LNCaP clone FGC (cell line): ENCODE measurements around the gene RTL10.

Source experiments
- DNase-seq: peaks from one replicate; pipeline ENCODE4 v3.0.0-alpha.2; 2011; ENCODE audit warnings: low read depth
- H3K4me3 ChIP-seq: 2 replicates; pipeline ENCODE4 v1.5.1; 2011; ENCODE audit warnings: mild to moderate bottlenecking, low read depth, low read length, control low read depth
- TF ChIP-seq, protein P1 (sequence below): IDR thresholded peaks from 2 replicates; pipeline ENCODE4 v1.5.1; 2012; ENCODE audit warnings: mild to moderate bottlenecking; ENCODE audit not compliant: control insufficient read depth, insufficient read depth; ENCODE audit errors: extremely low read depth

RTL10 gene

DNA sequence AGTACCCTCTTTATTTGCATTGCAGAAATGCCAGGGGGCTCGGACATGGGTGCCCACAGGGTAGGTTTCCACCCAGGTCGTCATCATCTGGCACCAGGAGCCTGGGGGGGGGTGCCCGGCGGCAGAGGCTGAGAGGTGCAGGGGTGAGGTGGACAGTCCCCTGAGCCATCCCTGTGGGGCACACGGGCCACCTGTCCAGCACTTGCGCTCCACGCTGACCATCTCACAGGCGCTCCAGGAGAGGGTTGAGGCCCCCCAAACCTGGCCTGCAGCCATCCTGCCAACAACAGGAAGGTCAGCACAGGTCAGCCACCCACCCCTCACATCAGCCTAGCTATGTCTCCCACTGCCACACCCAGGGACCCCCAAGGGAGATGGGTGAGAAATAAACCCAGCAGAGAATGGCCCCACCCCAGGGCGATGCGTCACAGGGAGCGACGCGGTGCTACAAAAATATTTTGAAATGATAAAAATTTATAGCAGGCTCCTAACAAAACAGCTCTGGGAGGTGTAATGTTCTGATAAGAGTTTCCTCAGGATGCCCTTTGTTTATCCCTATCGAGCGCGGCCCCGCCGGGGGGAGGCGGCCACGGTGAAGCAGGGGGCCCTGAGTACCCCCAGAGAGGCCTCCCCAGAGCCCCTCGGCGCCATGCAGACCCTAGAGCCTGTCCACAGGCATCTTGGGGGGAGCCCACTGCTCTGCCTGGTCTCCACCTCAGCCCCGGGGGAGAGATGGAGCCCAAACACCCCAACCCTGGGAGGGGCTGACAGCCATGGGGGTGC lies 21.0 kb upstream of the RTL10 start:
- no peak for DNase-seq
- no peak overlapping the region for H3K4me3 ChIP-seq
- TF ChIP-seq, protein P1, sequence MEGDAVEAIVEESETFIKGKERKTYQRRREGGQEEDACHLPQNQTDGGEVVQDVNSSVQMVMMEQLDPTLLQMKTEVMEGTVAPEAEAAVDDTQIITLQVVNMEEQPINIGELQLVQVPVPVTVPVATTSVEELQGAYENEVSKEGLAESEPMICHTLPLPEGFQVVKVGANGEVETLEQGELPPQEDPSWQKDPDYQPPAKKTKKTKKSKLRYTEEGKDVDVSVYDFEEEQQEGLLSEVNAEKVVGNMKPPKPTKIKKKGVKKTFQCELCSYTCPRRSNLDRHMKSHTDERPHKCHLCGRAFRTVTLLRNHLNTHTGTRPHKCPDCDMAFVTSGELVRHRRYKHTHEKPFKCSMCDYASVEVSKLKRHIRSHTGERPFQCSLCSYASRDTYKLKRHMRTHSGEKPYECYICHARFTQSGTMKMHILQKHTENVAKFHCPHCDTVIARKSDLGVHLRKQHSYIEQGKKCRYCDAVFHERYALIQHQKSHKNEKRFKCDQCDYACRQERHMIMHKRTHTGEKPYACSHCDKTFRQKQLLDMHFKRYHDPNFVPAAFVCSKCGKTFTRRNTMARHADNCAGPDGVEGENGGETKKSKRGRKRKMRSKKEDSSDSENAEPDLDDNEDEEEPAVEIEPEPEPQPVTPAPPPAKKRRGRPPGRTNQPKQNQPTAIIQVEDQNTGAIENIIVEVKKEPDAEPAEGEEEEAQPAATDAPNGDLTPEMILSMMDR = no peak

DNA sequence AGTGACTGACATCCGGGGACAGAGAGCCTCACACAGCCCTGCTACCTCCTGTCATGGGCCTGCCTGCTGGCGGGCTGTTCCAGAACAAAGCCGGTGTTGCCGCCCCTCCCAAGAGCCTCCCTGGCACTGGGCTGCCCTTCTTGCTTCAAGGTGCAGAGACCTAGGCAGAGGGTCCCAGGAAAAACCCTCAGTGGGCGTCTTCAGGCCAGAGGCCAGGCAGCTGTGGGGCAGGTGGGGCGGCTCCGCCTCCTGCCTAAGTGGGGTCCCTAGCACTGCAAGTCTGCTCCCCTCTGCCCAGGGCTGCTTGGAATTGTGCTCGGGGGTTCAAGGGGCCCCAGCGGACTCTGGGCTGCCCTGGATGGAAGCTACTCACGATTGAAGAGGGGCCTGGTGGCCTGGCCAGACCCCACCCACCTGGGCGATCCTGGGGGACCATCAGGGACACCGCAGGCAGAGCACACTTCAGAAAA lies 20.4 kb upstream of the RTL10 start:
- DNase-seq = no peak
- no peak overlapping the region for H3K4me3 ChIP-seq
- TF ChIP-seq, protein P1 = no peak

DNA sequence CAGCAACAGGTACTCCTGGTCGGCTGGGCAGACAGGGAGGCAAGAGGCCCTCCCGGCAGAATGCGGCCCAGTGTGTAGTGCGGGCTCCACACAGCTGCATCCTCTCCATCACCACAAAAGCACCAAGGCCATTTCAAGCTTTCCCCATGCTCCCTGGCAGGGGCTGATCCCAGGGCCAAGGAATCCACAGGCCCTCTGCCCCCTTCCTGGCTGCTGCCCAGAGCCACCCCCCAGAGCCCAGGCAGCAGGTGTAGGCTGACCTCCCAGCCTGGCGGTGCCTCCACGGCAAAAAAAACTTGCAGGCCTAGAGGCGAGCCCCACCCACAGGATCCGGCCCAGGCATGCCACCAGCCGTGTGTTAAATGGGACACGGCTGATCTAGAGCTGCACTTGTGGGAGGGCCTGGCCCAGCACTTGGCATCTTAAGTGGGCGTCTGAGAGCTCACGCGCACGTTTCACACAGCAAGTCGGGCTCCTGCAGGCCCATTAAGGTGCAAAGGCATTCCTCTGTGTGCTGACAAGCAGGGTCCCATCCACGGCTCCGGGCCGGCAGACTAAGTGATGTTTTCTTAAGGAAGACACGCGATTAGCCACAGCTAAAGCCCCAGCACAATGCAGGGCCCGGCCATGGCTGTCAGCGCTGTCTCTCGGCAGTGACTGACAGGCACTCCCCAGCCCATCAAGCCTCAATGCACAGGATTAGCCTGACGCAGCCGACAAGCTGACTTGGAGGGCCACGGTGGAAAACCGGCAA lies 19.8 kb upstream of the RTL10 start:
- DNase-seq = no peak
- TF ChIP-seq, protein P1 = no peak
- H3K4me3 ChIP-seq = no peak overlapping the region

DNA sequence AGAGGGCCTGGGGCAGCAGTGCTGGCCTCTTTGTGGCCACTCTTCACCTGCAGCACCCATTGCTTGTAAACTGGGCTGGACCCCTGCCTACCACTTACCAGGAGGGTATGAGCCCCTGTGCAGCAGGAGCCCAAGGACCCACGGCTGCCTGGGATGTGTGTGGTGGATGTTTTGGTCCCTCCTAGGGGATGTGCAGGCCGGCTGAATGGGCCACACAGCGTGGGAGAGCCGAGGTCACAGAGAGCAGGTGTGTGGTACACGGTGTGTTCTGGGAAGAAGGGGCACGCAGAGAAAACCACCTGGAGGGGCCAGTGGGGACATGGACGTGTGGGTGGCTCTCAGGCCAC lies 19.3 kb upstream of the RTL10 start:
- DNase-seq = no peak
- TF ChIP-seq, protein P1 = no peak
- H3K4me3 ChIP-seq = no peak overlapping the region

DNA sequence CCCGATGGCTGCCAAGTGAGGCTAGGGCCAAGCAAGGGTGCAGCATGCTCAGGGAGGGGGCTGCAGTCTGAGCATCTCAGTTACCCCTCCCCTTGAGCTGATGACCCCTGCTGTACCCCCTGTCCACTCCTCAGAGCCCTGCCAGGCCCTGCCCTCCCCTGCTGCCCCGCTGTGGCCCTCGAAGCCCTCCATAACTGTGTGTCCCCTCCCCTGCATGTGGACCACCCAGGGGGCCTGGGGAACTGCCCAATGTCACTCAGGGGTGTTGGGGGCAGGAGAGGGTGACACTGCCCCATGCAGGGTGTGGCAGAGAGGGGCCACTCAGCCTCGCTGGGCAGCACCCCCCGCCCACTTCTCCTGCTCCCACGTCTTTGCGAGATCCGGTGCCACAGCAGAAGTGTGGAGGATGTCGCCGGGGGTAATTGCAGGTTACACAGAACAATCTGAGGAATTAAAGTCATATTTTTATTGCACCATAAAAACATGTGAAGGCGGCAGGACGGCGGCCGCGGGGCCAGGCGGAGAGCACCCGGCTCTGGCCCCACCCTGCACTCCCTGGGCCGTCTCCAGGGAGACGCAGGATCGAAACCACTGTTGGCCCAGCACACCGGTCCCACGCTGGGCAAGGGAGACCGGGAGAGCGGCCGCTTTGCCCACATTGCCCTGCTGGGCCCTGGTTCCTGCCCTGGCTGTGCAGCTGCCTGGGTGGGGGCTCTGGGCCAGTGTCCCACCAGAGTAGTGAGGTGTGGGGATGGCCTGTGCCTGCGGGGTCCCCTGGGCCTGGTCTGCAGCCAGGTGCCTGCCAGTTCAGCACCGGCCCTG lies 18.7 kb upstream of the RTL10 start:
- H3K4me3 ChIP-seq = no peak overlapping the region
- no peak for DNase-seq
- TF ChIP-seq, protein P1 = no peak

DNA sequence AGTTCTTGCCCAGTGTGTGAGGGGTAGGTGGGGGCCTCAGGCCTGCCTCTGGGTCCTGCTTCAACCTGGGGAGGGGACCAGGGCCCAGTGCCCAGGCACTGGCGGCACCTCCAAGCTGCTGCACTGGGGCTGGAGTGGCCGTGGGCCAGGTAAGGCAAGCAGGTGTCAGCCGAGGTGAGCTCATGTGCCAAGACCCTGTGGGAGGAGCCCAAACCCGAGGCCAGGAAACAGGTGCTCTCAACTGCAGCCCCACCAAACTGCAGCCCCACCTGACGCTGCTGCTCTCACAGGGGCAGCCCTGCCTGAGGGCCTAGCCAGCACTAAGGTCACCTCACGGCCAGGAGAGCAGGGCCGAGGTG lies 18.1 kb upstream of the RTL10 start:
- DNase-seq = no peak
- H3K4me3 ChIP-seq = no peak overlapping the region
- TF ChIP-seq, protein P1 = no peak
